ENCODE results near the gene METRN.

The METRN gene

GRCh38 chr16:759110-759910 is 44.4 kb downstream of the METRN start:
- DNase-seq (ENCODE audit: low spot score), result no peak

- no peak for DNase-seq (ENCODE audit: low spot score)
Observed at GRCh38 chr16:760065-760464, 45.1 kb downstream of the METRN start.

GRCh38 chr16:760545-761343 is 45.8 kb downstream of the METRN start, which contains the start of gene MSLN:
Gene MSLN, plus strand, starts transcription at chr16:760734. Its CDS starts 1,947 bp downstream, at chr16:762681.
- no peak for DNase-seq (ENCODE audit: low spot score)

GRCh38 chr16:761625-762513 is 47.0 kb downstream of the METRN start:
- DNase-seq (ENCODE audit: low spot score), result no peak

- DNase-seq (ENCODE audit: low spot score), result no peak
Observed at GRCh38 chr16:762595-763268, 47.8 kb downstream of the METRN start.

- no peak for DNase-seq (ENCODE audit: low spot score)
Observed at GRCh38 chr16:763369-764183, 48.7 kb downstream of the METRN start.

GRCh38 chr16:764184-764750 is 49.3 kb downstream of the METRN start:
- no peak for DNase-seq (ENCODE audit: low spot score)

- DNase-seq (ENCODE audit: low spot score), result no peak
Observed at GRCh38 chr16:764848-765487, 50.0 kb downstream of the METRN start.

GRCh38 chr16:765488-765865 is 50.6 kb downstream of the METRN start:
- DNase-seq (ENCODE audit: low spot score), result no peak

GRCh38 chr16:766008-766819 is 51.3 kb downstream of the METRN start:
- no peak for DNase-seq (ENCODE audit: low spot score)

- DNase-seq (ENCODE audit: low spot score), result no peak
Observed at GRCh38 chr16:766820-767640, 52.1 kb downstream of the METRN start.

GRCh38 chr16:767743-768235 is 52.9 kb downstream of the METRN start:
- DNase-seq (ENCODE audit: low spot score), result no peak

- no peak for DNase-seq (ENCODE audit: low spot score)
Observed at GRCh38 chr16:768428-768827, 53.5 kb downstream of the METRN start.

Data from CD4-positive, alpha-beta T cell treated with Interleukin-15 for 4 hours (primary cell).